CD4-positive, alpha-beta T cell (primary cell): ENCODE results near the gene MCC. TPM values are rescaled to one million over a fixed set of nuclear protein-coding genes. Genes with fewer than 3 reads are reported as not detected.

Experiments
- ATAC-seq: fragments of 200-7000 bp; cut with Tn5 transposase; one replicate; pipeline ENCODE4 v1.10.0; 2022; ENCODE audit warnings: mild to moderate bottlenecking; ENCODE audit not compliant: poor library complexity
- CTCF ChIA-PET: fragments of 350-600 bp; sonication (Branson Sonifier 250); formaldehyde crosslinking; loops from one replicate; lab custom pipeline; 2021; ENCODE audit warnings: antibody characterized with exemption, inconsistent platforms; lab: Charles Lee
- POLR2A ChIA-PET: fragments of 350-600 bp; sonication (Branson Sonifier 250); formaldehyde crosslinking; loops from one replicate; lab custom pipeline; 2021; ENCODE audit warnings: antibody characterized with exemption, inconsistent platforms; lab: Charles Lee
- DNase-seq, 14 experiments: peaks; one replicate each; pipeline ENCODE4 v3.0.0-alpha.2; 2013 to 2020; ENCODE audit warnings: mixed read lengths in 2 of 14
- H3K27ac ChIP-seq, 2 donors: one replicate each; pipeline versions ENCODE4 v1.5.1 to v1.7.0; 2013; ENCODE audit warnings: low read length in 2 of 2, low read depth in 1 of 2, mild to moderate bottlenecking in 1 of 2
- H3K27me3 ChIP-seq, 2 experiments: 1 replicate in 1 of 2; 2 replicates in 1 of 2; pipeline versions ENCODE4 v1.6.1 to v1.7.0; 2013; ENCODE audit warnings: low read length in 2 of 2, control low read depth in 1 of 2, mild to moderate bottlenecking in 1 of 2, moderate library complexity in 1 of 2; ENCODE audit not compliant: insufficient read depth in 2 of 2, control insufficient read depth in 1 of 2
- H3K36me3 ChIP-seq: one replicate; pipeline ENCODE4 v1.6.1; 2013; ENCODE audit warnings: low read length, control low read depth; ENCODE audit not compliant: insufficient read depth
- H3K4me1 ChIP-seq: one replicate; pipeline ENCODE4 v1.6.1; 2013; ENCODE audit warnings: low read length, control low read depth; ENCODE audit not compliant: insufficient read depth
- H3K4me3 ChIP-seq: one replicate; pipeline ENCODE4 v1.5.1; 2013; ENCODE audit warnings: mild to moderate bottlenecking, low read length, moderate library complexity
- H3K9me3 ChIP-seq, 2 experiments: 1 replicate in 1 of 2; 2 replicates in 1 of 2; pipeline versions ENCODE4 v1.6.1 to v1.7.0; 2013; ENCODE audit warnings: low read length in 2 of 2, mild to moderate bottlenecking in 2 of 2, control low read depth in 1 of 2, moderate library complexity in 1 of 2; ENCODE audit not compliant: control insufficient read depth in 1 of 2, insufficient read depth in 1 of 2
- H3K27ac Mint-ChIP-seq: one replicate; pipeline ENCODE4 v1.8.0; 2020; ENCODE audit warnings: mixed read lengths
- H3K27me3 Mint-ChIP-seq: one replicate; pipeline ENCODE4 v1.8.0; 2021; ENCODE audit warnings: mixed read lengths
- H3K36me3 Mint-ChIP-seq: one replicate; pipeline ENCODE4 v1.8.0; 2021; ENCODE audit warnings: low read depth, mixed read lengths
- H3K4me1 Mint-ChIP-seq: one replicate; pipeline ENCODE4 v1.8.0; 2021; ENCODE audit warnings: low read depth, mixed read lengths
- H3K4me3 Mint-ChIP-seq: one replicate; pipeline ENCODE4 v1.8.0; 2020; ENCODE audit warnings: mild to moderate bottlenecking, mixed read lengths
- H3K9me3 Mint-ChIP-seq: one replicate; pipeline ENCODE4 v1.8.0; 2020; ENCODE audit warnings: mixed read lengths
- intact Hi-C, 2 experiments: fragments of 100-400 bp; cut with DNase I in 1 of 2; cut with micrococcal nuclease in 1 of 2; formaldehyde crosslinking; loops; one replicate each; pipeline versions ENCODE4 v1.15.1 to v1.9.0; 2023 to 2025; cut with DNase I, micrococcal nuclease
- total RNA-seq, 174 experiments: library from RNA in 2 of 174; stranded (reverse) in 2 of 174; gene quantifications; one replicate each; pipeline ENCODE4 v1.2.3 and lab custom pipeline; 2021 to 2026
- TF ChIP-seq, protein P1 (sequence below): fragments of 200-600 bp; IDR thresholded peaks from one replicate; pipeline ENCODE4 v1.8.0; 2022; ENCODE audit warnings: antibody characterized with exemption, mild to moderate bottlenecking

The MCC gene
- total RNA-seq, 2 experiments from 2014 or later = 3.2 to 3.3 TPM

DNA sequence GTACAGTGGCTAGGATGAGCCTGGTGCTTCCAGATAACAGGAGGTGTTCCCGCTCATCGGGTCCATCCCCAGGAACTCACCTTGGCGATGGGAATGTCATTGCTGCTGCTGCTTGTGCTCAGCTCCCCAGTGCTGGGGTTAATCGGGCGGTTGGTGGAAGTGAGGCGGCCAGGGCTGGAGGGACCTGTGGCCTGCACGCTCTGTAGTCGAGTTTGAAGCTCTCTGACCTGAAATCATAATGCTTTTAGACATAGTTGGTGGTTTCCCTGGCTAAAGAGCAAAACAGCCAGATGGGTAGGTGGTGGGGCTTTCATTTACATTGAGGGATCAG is 403.2 kb downstream of the MCC start:
- POLR2A ChIA-PET = no interaction called here

DNA sequence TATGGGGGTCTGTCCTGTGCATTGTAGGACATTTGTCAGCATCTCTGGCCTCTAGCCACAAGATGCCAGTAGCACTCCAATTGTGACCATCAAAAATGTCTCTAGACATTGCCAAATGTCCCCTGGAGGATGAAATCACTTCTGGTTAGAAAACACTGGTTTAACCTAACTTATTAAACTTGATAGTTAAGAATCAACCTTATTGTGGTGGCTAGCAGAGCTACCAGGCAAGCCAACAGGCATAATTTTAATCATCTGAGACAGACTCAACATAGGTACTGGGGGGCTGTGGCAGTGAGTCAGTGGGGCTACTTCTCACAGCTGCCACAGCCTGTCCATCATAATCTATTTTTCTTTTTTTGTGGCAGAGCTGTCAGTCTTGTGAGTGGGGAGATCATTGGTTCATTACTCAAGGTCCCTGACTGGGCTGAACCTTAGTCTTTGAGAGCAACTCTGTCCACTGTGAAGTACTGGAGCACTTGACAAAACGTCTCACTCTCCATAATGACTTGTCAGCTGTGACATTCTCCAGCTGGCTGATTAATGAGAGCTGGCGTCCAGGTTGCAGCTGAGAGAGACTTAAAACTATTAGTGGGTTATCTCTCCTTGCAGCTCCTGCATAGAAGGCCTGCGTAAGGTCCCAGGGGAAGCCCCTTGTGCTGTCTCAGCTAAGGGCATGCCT is 403.7 kb downstream of the MCC start:
- Mint-ChIP-seq H3K4me3 (no peak overlapping the region), H3K27ac (no peak overlapping the region), H3K4me1 (no peaks in the 10 kb centered on the region), H3K9me3 (no peaks in the 10 kb centered on the region), H3K36me3 (peaks cover 16% of the 10 kb centered on the region), H3K27me3 (no peaks in the 10 kb centered on the region)
- CTCF ChIA-PET = no interaction called here
- TF ChIP-seq, protein P1, sequence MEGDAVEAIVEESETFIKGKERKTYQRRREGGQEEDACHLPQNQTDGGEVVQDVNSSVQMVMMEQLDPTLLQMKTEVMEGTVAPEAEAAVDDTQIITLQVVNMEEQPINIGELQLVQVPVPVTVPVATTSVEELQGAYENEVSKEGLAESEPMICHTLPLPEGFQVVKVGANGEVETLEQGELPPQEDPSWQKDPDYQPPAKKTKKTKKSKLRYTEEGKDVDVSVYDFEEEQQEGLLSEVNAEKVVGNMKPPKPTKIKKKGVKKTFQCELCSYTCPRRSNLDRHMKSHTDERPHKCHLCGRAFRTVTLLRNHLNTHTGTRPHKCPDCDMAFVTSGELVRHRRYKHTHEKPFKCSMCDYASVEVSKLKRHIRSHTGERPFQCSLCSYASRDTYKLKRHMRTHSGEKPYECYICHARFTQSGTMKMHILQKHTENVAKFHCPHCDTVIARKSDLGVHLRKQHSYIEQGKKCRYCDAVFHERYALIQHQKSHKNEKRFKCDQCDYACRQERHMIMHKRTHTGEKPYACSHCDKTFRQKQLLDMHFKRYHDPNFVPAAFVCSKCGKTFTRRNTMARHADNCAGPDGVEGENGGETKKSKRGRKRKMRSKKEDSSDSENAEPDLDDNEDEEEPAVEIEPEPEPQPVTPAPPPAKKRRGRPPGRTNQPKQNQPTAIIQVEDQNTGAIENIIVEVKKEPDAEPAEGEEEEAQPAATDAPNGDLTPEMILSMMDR = no peak
- DNase-seq (no peak), ATAC-seq (no peak)
- Histone ChIP-seq H3K9me3 (no peaks in the 10 kb centered on the region), H3K36me3 (peaks cover 3% of the 10 kb centered on the region), H3K27ac (no peak overlapping the region), H3K4me1 (no peaks in the 10 kb centered on the region), H3K27me3 (no peaks in the 10 kb centered on the region), H3K4me3 (no peak overlapping the region)
- POLR2A ChIA-PET = interaction anchor here (0.6 kb wide), 1 partner anchor 510 kb away, joined by 3 read pairs; no protein-coding TSS in a partner anchor
- intact Hi-C loops = no loop called here

More for the DNA sequence above, 403.2 kb downstream of the MCC start:
- H3K4me1 Mint-ChIP-seq = peaks cover 3% of the 10 kb centered on the region
- H3K36me3 Mint-ChIP-seq = peaks cover 16% of the 10 kb centered on the region
- H3K27me3 Mint-ChIP-seq = no peaks in the 10 kb centered on the region
- Histone ChIP-seq H3K4me3 (no peak overlapping the region), H3K27me3 (no peaks in the 10 kb centered on the region), H3K9me3 (no peaks in the 10 kb centered on the region), H3K4me1 (no peaks in the 10 kb centered on the region), H3K36me3 (peaks cover 3% of the 10 kb centered on the region), H3K27ac (no peak overlapping the region)
- TF ChIP-seq, protein P1 = no peak
- no peak overlapping the region for H3K4me3 Mint-ChIP-seq
- no peak overlapping the region for H3K27ac Mint-ChIP-seq
- intact Hi-C loops = no loop called here
- H3K9me3 Mint-ChIP-seq = no peaks in the 10 kb centered on the region
- ATAC-seq = no peak
- no peak for DNase-seq
- CTCF ChIA-PET = no interaction called here

DNA sequence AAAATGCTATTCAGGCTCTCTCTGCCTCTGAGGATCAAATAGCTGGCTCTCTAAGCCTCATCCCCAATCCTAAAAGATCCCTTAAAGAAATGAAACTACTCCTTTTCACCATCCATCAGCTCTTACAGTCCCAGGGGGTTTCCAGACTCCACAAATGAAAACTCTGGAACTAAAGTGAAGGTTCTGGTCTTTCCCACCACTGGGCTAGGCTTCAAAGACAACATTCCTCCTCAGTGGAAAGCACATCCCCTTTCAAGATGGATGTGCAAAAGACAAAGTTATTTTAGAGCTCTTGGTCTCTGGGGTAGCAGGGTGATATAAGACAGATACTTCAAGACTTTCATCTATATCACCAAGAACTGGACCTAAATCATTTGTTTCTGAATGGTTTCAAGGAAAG is 404.8 kb downstream of the MCC start:
- H3K36me3 ChIP-seq = peaks cover 3% of the 10 kb centered on the region
- intact Hi-C loops = no loop called here
- peaks cover 2% of the 10 kb centered on the region for H3K9me3 Mint-ChIP-seq
- no peak overlapping the region for H3K4me3 Mint-ChIP-seq
- CTCF ChIA-PET = no interaction called here
- TF ChIP-seq, protein P1 = no peak
- no peak for DNase-seq
- POLR2A ChIA-PET = interaction anchor here (1.2 kb wide), 1 partner anchor 11 kb away, joined by 3 read pairs; no protein-coding TSS in a partner anchor
- no peak for ATAC-seq
- H3K4me1 ChIP-seq = no peaks in the 10 kb centered on the region
- H3K4me3 ChIP-seq = no peak overlapping the region
- no peak overlapping the region for H3K27ac ChIP-seq
- H3K4me1 Mint-ChIP-seq = no peaks in the 10 kb centered on the region
- no peaks in the 10 kb centered on the region for H3K27me3 Mint-ChIP-seq
- H3K27ac Mint-ChIP-seq = no peak overlapping the region
- no peaks in the 10 kb centered on the region for H3K9me3 ChIP-seq
- H3K36me3 Mint-ChIP-seq = peaks cover 24% of the 10 kb centered on the region
- H3K27me3 ChIP-seq = no peaks in the 10 kb centered on the region
